AG10803 (cell line): ENCODE results near the gene MIR17HG.

Experiments
- DNase-seq: peaks from one replicate; pipeline ENCODE4 v3.0.0; 2010; ENCODE audit warnings: low read depth
- H3K4me3 ChIP-seq: 2 replicates; pipeline ENCODE4 v1.5.1; 2011; ENCODE audit warnings: mild to moderate bottlenecking, low read length, control low read depth
- CTCF ChIP-seq: conservative IDR thresholded peaks from 2 replicates; pipeline ENCODE4 v1.5.1; 2011; ENCODE audit warnings: mild to moderate bottlenecking, low read length, control low read depth, inconsistent platforms

The MIR17HG gene

GRCh38 chr13:91369441-91369831 lies 21.9 kb downstream of the MIR17HG start:
- TF ChIP-seq CTCF = no peak
- no peak overlapping the region for H3K4me3 ChIP-seq
- peak; percentile 15 for DNase-seq

- TF ChIP-seq CTCF = no peak
- H3K4me3 ChIP-seq = no peak overlapping the region
- no peak for DNase-seq
Measured at GRCh38 chr13:91370501-91370900, 23.0 kb downstream of the MIR17HG start.

GRCh38 chr13:91372911-91373310 lies 25.4 kb downstream of the MIR17HG start:
- H3K4me3 ChIP-seq = no peak overlapping the region
- DNase-seq = no peak
- TF ChIP-seq CTCF = no peak

- H3K4me3 ChIP-seq = no peak overlapping the region
- peak; percentile 5 for DNase-seq
- TF ChIP-seq CTCF = peak; percentile 51
Measured at GRCh38 chr13:91375116-91375729, 27.7 kb downstream of the MIR17HG start.

- peak; percentile 22; the same call in 1 of the 2 replicates for TF ChIP-seq CTCF
- peak; percentile 5 for DNase-seq
- H3K4me3 ChIP-seq = no peak overlapping the region
Measured at GRCh38 chr13:91381371-91381770, 33.9 kb downstream of the MIR17HG start.

GRCh38 chr13:91383836-91384235 lies 36.3 kb downstream of the MIR17HG start:
- H3K4me3 ChIP-seq = no peak overlapping the region
- no peak for TF ChIP-seq CTCF

GRCh38 chr13:91384896-91385295 lies 37.4 kb downstream of the MIR17HG start:
- H3K4me3 ChIP-seq = no peak overlapping the region
- no peak for DNase-seq
- TF ChIP-seq CTCF = no peak

More at GRCh38 chr13:91383836-91384235, 36.3 kb downstream of the MIR17HG start:
- DNase-seq = no peak
